HG02678 (cell line): ENCODE results near the gene ZNF273.
"Not testable (repeated sequence)": the region's sequence is repeated elsewhere in the genome, so short reads cannot be mapped to it uniquely, and the experiment has no call there.

Experiments
- ATAC-seq: cut with Tn5 transposase; IDR thresholded peaks from one replicate; pipeline ENCODE4 v1.9.1; 2021; ENCODE audit warnings: mild to moderate bottlenecking, moderate library complexity; ENCODE audit not compliant: unreplicated experiment

Gene ZNF273

GRCh38 chr7:64888901-64889685, 14.0 kb upstream of the ZNF273 start:
- ATAC-seq: peak; percentile 47

- no peak for ATAC-seq
These were observed 13.3 kb upstream of the ZNF273 start for GRCh38 chr7:64889686-64890162.

GRCh38 chr7:64890273-64890672, 12.8 kb upstream of the ZNF273 start:
- not testable (repeated sequence) for ATAC-seq

GRCh38 chr7:64890761-64891362, 12.2 kb upstream of the ZNF273 start:
- no peak for ATAC-seq

- not testable (repeated sequence) for ATAC-seq
These were observed 11.6 kb upstream of the ZNF273 start for GRCh38 chr7:64891363-64892081.

- no peak for ATAC-seq
These were observed 11.0 kb upstream of the ZNF273 start for GRCh38 chr7:64892116-64892515.

- ATAC-seq: no peak
These were observed 10.3 kb upstream of the ZNF273 start for GRCh38 chr7:64892666-64893309.

- ATAC-seq: no peak
These were observed 9.7 kb upstream of the ZNF273 start for GRCh38 chr7:64893401-64893800.

- not testable (repeated sequence) for ATAC-seq
These were observed 640 bp upstream of the ZNF273 start for GRCh38 chr7:64902461-64902805.

GRCh38 chr7:64904008-64904407, 935 bp downstream of the ZNF273 start:
- no peak for ATAC-seq

GRCh38 chr7:64905133-64905532, 2.1 kb downstream of the ZNF273 start:
- no peak for ATAC-seq

- ATAC-seq: no peak
These were observed 2.5 kb downstream of the ZNF273 start for GRCh38 chr7:64905547-64905946.

GRCh38 chr7:64907641-64908326, 4.7 kb downstream of the ZNF273 start:
- no peak for ATAC-seq

GRCh38 chr7:64908358-64908757, 5.3 kb downstream of the ZNF273 start:
- no peak for ATAC-seq

GRCh38 chr7:64914557-64914956, 11.5 kb downstream of the ZNF273 start:
- no peak for ATAC-seq

- not testable (repeated sequence) for ATAC-seq
These were observed 12.2 kb downstream of the ZNF273 start for GRCh38 chr7:64915301-64915700.

- not testable (repeated sequence) for ATAC-seq
These were observed 25.4 kb downstream of the ZNF273 start for GRCh38 chr7:64928252-64929187.

- no peak for ATAC-seq
These were observed 31.4 kb downstream of the ZNF273 start for GRCh38 chr7:64934478-64934877.

GRCh38 chr7:64938540-64938939, 35.5 kb downstream of the ZNF273 start:
- ATAC-seq: no peak

- ATAC-seq: not testable (repeated sequence)
These were observed 36.9 kb downstream of the ZNF273 start for GRCh38 chr7:64940021-64940420.
